GM21367 (cell line): ENCODE measurements around the gene SLC22A2.
"Not testable (repeated sequence)": the region's sequence is repeated elsewhere in the genome, so short reads cannot be mapped to it uniquely, and the experiment has no call there.

ENCODE experiments used
- ATAC-seq: cut with Tn5 transposase; IDR thresholded peaks from one replicate; pipeline ENCODE4 v1.9.1; 2021; ENCODE audit not compliant: unreplicated experiment

The SLC22A2 gene

GRCh38 chr6:160252073-160252813 lies 6.4 kb downstream of the SLC22A2 start:
- ATAC-seq = no peak

DNA sequence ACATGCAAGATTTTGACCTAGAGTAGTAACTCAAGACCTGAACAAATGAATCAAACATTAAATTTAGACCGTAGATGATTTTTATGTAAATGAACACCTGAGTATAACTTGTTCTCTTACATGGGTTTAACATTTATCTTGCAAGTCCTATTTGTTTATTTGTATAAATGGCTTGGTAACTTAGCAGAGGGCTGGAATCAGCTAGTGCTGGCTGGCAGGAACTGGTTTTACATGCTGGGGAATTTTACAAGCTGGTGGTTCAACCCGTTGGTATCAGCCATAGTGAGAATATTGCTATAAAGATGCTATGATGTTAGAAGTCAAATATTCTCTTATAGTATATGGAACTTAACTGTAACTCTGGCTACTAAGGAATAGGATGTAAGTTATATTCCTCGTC lies 8.9 kb downstream of the SLC22A2 start:
- ATAC-seq = no peak

DNA sequence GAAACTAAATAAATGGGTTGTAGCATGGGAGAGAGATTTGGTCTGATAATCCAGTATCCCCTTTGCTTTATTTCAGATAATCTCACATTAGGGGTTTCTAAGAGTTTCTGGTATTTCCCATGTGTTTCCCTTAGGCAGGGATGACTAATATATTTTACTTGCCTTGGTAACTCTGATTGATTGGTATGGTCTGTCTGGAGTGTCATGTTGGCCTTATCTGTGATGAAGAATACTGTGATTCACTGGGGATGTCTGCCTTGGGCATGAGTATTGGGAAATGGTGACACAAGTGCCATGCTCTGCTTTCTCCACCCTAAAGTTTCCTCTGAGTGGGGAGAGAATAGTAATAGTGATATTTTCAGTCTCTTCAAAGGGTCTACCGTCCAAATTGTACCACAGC lies 10.1 kb downstream of the SLC22A2 start:
- no peak for ATAC-seq

DNA sequence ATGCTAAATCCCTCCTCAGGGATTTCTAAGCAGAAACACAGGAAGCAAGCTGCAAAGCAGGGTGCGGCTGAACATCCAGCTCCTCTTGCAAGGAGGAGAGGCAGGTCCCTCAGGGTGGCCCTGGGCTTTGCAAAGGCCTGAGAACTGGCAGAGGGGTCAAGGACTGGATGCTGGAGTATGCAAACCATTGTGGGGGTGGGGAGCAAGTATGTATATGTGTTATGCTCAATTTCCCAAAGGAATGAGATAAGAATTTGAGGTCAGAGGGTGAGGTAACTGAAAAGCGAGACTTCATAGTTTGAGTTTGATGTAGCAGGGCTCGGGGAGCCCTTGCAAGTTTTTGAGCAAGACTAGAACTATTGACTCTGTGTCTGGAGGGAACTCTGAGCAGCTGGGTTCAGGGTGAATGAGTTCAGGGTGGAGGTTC lies 11.2 kb downstream of the SLC22A2 start:
- ATAC-seq = no peak

DNA sequence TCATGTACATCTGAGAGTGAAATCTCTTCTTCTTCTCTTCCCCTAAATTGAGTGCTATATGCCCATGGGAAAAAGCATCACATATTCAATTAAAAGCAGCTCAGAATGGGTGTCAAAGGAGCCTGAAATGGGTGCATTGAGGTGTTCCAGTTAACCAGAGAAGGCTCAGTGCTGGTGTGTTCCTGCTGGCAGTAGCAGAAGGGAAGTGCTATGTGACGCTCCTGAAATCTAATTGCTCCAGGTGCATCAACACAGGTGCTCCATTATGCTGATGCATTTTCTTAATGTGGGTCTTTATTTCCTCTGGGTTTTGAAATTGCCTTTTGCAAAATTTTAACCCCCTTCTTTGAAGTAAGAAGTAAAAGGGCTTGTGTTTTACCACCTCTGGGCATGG lies 17.9 kb downstream of the SLC22A2 start:
- no peak for ATAC-seq

DNA sequence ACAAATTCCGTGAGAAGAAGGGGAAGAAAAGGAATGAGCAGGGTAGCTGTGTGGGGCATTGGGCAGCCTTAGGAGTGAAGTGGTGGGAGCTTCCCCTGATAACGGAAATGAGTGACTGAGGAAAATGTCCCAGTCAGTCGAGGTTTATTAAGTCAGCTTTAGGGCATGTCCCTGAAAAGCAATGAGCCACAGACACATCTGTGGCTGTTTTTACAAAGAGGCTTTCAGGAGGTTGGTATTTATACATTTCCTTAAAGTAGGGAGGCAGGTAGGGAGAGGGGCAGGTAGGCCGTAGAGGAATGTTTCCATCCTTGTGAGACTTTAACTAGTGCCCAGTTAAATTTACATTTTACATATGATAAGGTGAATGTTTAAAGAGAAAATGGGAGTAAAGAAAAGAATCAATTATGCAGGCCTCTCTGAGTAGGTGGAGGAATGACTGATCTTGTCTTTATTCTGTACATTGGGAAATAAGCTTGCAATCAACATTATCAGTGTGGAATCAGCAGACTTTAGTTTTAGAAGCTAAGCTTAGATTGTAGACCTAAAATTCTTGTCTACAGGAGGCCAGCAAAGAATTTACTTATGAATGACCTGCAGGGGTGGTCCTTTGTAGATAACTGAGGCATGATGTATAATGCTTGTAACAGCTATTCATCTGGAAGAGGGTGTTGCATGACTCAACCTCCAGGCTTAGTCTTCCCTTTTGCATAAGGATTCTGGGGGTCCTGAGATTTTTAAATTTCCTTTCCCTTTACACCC lies 18.5 kb downstream of the SLC22A2 start:
- ATAC-seq = no peak

GRCh38 chr6:160238761-160239751 lies 19.6 kb downstream of the SLC22A2 start:
- no peak for ATAC-seq

DNA sequence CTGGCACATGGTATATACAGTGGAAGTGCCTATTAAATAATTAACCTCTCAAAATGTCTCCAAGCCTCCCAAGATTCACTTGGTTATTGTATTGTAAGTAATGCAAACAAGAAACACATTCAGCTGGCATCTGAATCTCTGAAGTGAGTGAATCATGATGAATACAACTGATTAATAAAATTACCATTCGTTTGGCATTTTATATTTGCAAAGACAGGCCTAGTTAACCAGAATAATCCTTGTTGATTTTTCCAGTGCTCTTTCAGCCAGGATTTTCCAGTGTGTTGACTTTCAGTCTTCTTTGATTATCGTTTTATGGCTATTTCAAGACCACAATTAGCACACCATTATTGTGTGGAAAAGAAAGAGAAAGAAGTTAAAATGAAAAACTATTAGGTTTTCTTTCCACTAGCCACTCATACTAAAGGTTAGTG lies 20.3 kb downstream of the SLC22A2 start:
- ATAC-seq = no peak

DNA sequence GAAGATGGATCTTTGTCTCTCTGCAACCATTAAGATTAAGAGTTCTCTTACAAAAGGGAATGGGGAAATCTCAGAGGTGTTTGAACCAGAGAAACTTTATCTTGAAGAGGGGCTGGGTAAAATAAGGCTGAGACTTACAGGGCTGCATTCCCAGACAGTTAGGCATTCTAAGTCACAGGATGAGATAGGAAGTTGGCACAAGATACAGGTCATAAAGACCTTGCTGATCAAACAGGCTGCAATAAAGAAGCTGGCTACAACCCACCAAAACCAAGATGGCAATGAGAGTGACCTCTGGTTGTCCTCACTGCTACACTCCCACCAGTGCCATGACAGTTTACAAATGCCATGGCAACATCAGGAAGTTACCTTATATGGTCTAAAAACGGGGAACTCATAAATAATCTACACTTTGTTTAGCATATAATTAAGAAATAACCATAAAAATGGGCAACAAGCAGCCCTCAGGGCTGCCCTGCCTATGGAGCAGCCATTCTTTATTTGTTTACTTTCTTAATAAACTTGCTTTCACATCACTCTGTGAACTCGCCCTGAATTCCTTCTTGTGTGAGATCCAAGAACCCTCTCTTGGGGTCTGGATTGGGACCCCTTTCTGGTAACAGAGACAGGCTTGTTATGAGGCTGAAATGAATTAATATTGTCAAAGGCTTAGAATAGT lies 20.9 kb downstream of the SLC22A2 start:
- not testable (repeated sequence) for ATAC-seq

DNA sequence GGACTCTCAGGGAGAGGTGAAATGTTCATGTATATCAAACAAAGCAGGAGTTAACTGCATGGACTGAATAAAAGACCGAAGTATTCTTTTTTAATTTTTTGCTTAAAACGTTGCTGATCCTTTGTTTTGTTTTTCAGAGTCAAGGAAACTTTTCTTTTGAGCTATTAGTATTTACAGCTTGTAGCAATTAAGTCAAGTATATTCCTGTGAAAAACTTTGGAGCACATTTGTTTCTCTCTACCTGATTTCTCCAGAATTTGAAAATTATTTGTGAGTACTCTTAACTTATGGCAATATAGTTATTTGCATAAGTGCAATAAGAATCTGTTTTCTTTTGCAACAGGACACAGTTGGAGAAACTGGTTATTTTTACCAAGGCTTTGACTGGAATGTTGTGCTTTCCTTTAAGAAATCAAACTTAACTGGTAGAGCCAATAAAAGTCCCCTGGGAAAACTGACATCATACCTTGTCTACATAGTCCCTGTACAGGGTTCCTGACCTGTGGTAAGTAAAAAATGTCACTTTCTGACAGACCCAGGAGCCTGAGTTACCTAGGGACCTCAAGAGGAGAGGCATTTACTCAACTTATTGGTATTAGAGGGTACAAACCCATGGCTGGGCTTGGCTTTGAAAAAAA lies 22.3 kb downstream of the SLC22A2 start:
- not testable (repeated sequence) for ATAC-seq

GRCh38 chr6:160233950-160234640 lies 24.5 kb downstream of the SLC22A2 start:
- ATAC-seq = not testable (repeated sequence)

DNA sequence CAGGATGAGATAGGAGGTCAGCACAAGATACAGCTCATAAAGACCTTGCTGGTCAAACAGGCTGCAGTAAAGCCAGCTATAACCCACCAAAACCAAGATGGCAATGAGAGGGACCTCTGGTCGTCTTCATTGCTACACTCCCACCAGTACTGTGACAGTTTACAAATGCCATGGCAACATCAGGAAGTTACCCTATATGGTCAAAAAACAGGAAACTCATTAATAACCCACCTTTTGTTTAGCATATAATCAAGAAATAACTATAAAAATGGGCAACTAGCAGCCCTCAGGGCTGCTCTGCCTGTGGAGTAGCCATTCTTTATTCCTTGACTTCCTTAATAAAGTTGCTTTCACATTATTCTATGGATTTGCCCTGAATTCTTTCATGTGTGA lies 30.9 kb downstream of the SLC22A2 start:
- ATAC-seq = no peak

GRCh38 chr6:160227038-160227768 lies 31.4 kb downstream of the SLC22A2 start:
- no peak for ATAC-seq

- ATAC-seq = no peak
Measured at GRCh38 chr6:160226118-160226591, 32.5 kb downstream of the SLC22A2 start.

- no peak for ATAC-seq
Measured at GRCh38 chr6:160224639-160225237, 33.9 kb downstream of the SLC22A2 start.

GRCh38 chr6:160222491-160222890 lies 36.1 kb downstream of the SLC22A2 start:
- no peak for ATAC-seq

DNA sequence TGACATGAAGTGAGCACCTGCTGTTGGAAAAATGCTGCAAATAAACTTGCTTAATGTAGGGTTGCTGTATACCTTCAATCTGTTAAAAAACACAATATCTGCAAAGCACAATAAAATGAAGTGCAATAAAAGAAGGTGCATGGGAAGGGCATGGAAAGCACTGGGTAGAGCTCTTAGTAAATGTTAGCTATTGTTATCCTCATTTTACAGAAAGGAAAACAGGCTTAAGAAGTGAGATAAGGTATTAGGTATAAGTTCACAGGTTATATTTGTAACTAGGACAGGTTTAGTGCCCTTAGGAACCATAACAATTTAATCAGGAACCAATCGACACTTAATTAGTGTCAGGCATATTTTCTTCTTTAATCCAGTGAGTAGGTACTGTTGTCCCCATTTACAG lies 36.7 kb downstream of the SLC22A2 start:
- ATAC-seq = no peak

DNA sequence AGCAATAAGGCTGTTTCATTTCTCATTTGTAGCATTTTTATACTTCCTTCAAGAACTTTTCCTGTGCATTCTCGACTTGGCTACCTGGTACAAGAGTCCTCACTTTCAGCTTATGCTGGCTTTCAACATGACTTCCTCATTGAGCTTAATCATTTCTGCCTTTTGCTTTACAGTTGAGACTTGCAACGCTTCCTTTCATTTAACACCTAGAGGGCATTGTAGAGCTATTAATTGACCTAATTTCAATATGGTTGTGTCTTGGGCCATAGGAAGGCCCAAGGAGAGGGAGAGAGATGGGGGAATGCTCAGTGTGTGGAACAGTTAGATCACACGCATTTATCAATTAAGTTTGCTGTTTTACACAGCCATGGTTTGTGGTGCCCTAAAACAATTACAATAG lies 37.2 kb downstream of the SLC22A2 start:
- no peak for ATAC-seq
